Vagina (tissue), 2 donors: ENCODE data around the gene DDX49.

Experiments
- POLR2A ChIP-seq, 2 donors: fragments of 450-650 bp; IDR thresholded peaks; one replicate each; pipeline ENCODE4 v1.6.1; 2017; ENCODE audit warnings: antibody characterized with exemption in 2 of 2, mild to moderate bottlenecking in 2 of 2, moderate library complexity in 2 of 2
- POLR2AphosphoS5 ChIP-seq, 2 donors: sonication (generic); formaldehyde crosslinking; IDR thresholded peaks; one replicate each; pipeline ENCODE4 v1.9.0; 2017; ENCODE audit warnings: antibody characterized with exemption in 2 of 2, mild to moderate bottlenecking in 2 of 2, low read depth in 1 of 2; ENCODE audit not compliant: insufficient read depth in 1 of 2
- TF ChIP-seq, protein P1 (sequence below), 3 experiments: fragments of 450-650 bp in 2 of 3; fragments of 200-600 bp in 1 of 3; sonication (generic) in 1 of 3; IDR thresholded peaks; one replicate each; pipeline ENCODE4 v1.5.1; 2017 to 2019; ENCODE audit warnings: antibody characterized with exemption in 3 of 3, mild to moderate bottlenecking in 2 of 3, moderate library complexity in 2 of 3

DNA sequence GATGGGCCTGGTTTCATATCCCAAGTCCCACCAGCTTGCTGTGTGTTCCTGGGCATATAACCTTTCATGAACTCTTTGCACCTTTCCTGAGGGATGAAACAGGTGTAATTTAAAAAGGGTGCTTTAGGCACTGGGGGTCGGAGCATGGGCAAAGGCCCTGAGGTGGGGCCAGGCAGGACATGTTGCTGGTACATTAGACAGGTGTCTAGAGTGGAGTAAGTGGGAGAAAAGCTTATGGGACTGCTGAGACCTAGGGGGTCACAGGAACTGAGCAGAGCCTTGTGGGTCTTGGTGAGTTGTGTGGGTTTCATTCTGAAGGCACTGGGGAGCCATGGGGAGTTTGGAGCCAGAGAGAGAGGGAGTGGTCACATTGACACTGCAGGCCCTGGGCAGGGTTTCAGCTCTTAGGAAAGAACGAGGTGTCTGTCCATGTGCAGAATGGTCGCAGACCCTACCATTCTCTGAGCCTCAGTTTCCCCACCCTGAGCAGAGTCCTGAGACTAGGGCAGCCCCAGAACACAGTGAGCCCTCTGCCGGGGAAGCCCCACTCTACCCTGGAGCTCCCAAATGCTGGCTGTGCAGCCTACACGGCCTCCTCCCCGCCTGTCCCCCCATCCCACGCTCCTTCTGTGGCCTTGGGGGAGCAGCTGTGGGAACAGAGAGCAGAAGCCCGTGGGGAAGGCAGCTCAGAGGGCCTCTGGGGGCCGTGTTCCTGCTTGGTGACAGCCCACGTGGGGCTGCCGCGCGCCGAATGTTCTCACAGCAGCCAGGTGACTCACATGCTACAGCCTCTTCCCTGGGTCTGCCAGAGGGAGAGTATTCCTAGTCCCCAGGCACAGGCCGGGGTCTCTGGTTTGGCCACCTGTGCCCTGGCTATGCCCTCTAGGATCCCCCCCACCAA, 28.8 kb downstream of the DDX49 start:
- no peak for TF ChIP-seq POLR2A (IDR thresholded peaks at IDR 0.05)
- TF ChIP-seq, protein P1, sequence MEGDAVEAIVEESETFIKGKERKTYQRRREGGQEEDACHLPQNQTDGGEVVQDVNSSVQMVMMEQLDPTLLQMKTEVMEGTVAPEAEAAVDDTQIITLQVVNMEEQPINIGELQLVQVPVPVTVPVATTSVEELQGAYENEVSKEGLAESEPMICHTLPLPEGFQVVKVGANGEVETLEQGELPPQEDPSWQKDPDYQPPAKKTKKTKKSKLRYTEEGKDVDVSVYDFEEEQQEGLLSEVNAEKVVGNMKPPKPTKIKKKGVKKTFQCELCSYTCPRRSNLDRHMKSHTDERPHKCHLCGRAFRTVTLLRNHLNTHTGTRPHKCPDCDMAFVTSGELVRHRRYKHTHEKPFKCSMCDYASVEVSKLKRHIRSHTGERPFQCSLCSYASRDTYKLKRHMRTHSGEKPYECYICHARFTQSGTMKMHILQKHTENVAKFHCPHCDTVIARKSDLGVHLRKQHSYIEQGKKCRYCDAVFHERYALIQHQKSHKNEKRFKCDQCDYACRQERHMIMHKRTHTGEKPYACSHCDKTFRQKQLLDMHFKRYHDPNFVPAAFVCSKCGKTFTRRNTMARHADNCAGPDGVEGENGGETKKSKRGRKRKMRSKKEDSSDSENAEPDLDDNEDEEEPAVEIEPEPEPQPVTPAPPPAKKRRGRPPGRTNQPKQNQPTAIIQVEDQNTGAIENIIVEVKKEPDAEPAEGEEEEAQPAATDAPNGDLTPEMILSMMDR (IDR thresholded peaks at IDR 0.05): no peak
- no peak for TF ChIP-seq POLR2AphosphoS5 (IDR thresholded peaks at IDR 0.05; ENCODE audit: insufficient read depth in 1 of 2, low read depth in 1 of 2)
